NOMO-1 treated with DMSO at 0.1 percent for 48 hours (cell line): ENCODE measurements around the gene LTF.
A peak's percentile ranks its signal among the peaks of the same experiment; 100 is the strongest.
"Not testable (repeated sequence)": the region's sequence is repeated elsewhere in the genome, so short reads cannot be mapped to it uniquely, and the experiment has no call there.

Experiments
- DNase-seq: peaks from one replicate; lab custom pipeline; 2025; ENCODE audit not compliant: unreplicated experiment; lab: John Stamatoyannopoulos, UW

The LTF gene

GRCh38 chr3:46398186-46398955 lies 66.3 kb downstream of the LTF start:
- no peak for DNase-seq

DNA sequence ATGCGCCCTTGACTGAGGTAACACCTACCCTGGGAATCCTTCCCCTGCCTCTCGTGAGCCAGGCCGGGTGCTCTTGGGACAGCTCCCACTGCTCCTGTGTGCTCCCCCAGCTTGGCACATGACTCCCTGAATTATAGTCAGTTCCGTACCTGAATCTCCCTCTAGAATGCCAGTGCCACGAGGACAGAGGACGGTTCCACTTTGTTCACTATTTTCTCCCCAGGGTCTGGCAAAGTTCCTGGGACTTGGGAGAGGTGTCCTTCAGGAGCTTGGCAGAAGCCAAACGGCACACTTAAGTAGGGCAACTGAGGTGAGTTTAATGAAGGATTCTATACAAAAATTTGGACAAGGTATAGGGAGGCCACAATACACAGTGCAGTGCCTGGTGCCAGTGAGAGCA lies 67.6 kb downstream of the LTF start:
- DNase-seq: no peak

GRCh38 chr3:46395766-46396530 lies 68.8 kb downstream of the LTF start:
- DNase-seq: peak; percentile 45

- peak; percentile 21 for DNase-seq
Measured at GRCh38 chr3:46395210-46395661, 69.5 kb downstream of the LTF start.

- peak; percentile 89 for DNase-seq
Measured at GRCh38 chr3:46393554-46394434, 70.9 kb downstream of the LTF start.

DNA sequence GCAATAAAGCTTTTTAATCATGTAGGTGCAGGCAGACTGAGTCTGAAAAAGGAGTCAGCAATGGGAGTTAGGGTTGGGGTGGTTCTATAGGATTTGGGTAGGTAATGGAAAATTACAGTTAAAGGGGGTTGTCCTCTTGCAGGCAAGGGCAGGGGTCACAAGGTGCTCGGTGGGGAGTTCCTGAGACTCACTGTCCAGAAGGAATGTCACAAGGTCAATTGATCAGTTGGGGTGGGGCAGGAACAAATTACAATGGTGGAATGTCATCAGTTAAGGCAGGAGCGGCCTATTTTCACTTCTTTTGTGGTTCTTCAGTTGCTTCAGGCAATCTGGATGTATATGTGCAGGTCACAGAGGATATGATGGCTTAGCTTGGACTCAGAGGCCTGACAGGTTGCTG lies 71.7 kb downstream of the LTF start:
- DNase-seq: no peak

- DNase-seq: not testable (repeated sequence)
Measured at GRCh38 chr3:46391526-46391925, 73.2 kb downstream of the LTF start.

DNA sequence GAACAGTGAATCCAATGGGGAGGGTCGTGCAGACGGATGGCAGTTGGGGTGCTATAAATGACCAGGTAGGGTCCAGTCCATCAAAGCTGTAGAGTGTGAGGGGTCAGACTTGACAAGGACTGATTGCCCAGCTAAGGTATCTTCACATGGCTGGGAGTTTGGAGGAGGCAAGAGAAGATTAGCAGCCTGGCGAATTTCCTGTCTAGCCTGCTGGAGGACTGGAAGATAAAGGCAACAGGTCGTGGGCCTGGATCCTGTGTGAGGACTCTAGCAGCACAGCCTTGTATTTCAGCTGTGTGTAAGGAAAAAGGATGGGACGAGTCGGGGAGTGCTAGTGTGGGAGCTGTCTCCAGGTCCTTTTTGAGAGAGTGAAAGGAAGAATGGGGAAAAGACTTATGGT lies 75.4 kb downstream of the LTF start:
- DNase-seq: no peak

GRCh38 chr3:46388847-46389246 lies 75.9 kb downstream of the LTF start:
- not testable (repeated sequence) for DNase-seq

DNA sequence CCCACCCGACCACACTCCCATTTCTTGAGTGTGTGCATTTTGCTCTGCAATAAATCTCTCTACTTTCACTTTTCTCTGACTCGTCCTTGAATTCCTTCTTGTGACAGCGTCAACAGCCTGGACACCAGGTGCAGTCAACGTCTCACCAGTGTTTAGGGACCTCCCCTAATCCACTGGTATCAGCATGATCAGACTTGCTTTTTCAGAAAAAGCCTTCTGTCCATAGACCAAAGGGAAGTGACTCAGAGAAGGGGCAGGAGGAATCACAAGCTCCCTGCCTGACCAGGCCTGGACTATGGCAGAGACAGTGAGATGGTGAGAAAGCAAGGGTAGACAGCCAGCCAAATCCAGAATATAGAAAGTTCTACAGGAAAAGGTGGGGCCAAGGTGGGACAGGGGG lies 78.5 kb downstream of the LTF start:
- DNase-seq: peak; percentile 78
